ENCODE measurements around the gene S100A11. TPM values are rescaled to one million over a fixed set of nuclear protein-coding genes. Genes with fewer than 3 reads are reported as not detected.
A peak's percentile ranks its signal among the peaks of the same experiment; 100 is the strongest.
"Not testable (repeated sequence)": the region's sequence is repeated elsewhere in the genome, so short reads cannot be mapped to it uniquely, and the experiment has no call there.

The S100A11 gene
- total RNA-seq, result 1,471 TPM

GRCh38 chr1:152036267-152037216, at the start of gene S100A11:
Gene S100A11 (minus strand): TSS chr1:152037004. CDS start chr1:152036915, 89 bp downstream.
- peak; percentile 92 for DNase-seq (ENCODE audit: low spot score)

- no peak for DNase-seq (ENCODE audit: low spot score)
These were observed 48.0 kb upstream of the S100A11 start for GRCh38 chr1:152084853-152085252.

DNA sequence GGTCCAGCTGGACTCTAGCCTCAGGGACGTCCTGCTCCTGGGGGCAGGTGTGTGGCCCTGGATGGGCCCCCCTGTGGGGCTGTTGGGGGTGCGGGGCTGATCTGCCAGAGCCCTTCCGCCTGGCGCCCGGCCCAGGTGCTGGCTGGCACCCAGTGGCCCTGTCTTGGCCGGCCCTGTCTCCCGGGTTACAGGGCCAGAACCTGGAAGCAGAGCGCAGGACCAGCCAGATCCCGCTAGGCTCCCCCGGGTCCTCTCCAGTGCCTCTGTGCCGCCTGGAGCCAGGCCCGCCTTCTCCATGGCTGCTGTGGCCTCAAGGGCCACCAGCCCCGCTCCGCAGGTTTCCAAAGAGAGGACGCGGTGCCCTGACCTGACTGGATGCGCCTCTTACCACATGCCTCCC, 44.2 kb upstream of the S100A11 start:
- not testable (repeated sequence) for DNase-seq (ENCODE audit: low spot score)

- DNase-seq (ENCODE audit: low spot score), result not testable (repeated sequence)
These were observed 43.7 kb upstream of the S100A11 start for GRCh38 chr1:152080494-152080893.

DNA sequence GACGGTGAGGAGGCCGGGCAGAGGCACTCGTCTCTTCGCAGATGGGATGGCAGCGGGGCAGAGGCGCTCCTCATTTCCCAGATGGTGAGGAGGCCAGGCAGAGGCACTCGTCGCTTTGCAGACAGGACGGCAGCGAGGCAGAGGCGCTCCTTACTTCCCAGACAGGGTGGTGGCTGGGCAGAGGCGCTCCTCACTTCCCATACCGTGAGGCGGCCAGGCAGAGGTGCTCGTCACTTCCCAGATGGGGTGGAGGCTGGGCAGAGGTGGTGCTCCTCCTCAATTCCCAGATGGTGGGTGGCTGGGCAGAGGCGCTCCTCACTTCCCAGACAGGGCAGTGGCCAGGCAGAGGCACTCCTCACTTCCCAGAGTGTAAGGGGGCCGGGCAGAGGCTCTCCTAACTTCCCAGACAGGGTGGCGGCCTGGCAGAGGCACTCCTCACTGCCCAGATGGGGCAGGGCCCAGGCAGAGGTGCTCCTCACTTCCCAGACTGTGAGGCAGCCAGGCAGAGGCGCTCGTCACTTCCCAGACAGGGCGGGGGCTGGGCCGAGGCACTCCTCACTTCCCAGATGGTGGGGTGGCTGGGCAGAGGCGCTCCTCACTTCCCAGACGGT, 42.1 kb upstream of the S100A11 start:
- no peak for DNase-seq (ENCODE audit: low spot score)

DNA sequence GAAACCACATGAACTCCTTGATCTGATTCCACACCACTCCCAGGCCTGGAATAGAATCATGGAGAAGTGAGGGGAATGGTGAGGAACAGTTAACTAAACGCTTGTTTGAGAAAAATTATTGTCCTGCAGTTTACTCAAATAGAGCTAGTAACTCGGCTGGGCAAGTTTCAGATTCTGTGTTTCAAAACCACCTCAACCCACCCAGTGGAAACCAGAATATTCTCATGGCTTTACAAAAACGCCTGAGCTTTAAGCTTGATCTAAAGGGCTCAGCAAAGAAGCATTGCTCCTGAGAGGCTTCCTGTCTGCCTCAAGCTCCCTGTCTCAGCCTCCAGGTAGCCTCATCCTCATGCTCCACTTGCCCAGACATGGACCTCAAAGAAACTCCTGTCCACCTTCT, 35.5 kb upstream of the S100A11 start:
- DNase-seq (ENCODE audit: low spot score), result no peak

GRCh38 chr1:152071123-152071522, 34.3 kb upstream of the S100A11 start:
- no peak for DNase-seq (ENCODE audit: low spot score)

DNA sequence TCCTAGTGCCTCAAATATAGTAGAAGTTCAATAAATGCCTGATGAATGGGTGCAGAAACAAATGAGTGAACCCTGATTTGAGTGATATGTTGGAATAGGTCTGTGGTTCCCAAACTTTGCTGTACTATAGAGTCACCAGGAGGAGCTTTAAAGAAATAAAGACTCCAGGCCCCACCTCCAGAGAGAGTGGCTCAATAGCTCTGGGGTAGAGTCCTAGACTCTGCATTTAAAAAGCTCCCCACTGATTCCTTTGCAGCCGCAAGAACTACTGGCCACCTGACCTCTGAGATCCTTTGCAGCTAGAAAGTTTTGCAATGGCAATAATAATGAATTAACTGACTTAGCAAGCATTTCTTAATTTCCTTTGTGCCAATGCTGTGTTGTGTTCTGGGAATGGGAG, 31.1 kb upstream of the S100A11 start:
- no peak for DNase-seq (ENCODE audit: low spot score)

DNA sequence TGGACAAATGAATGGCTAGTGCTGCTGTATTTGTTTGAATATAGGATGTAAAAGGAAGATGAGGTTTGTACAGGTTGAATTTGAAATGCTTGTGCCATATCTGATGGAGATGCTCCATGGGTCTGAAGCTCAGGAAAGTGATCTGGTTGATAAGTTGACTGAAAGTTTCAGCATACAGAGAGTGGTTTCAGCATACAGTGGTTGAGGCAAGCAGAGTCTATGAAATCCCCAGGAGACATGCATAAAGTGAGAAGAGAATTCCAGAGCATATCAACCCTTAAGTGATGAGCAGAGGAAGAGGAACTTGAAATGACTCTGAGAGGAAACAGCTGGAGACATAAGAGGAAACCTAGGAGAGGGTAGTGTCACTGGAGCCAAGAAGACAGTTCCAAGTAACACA, 30.3 kb upstream of the S100A11 start:
- DNase-seq (ENCODE audit: low spot score), result no peak

DNA sequence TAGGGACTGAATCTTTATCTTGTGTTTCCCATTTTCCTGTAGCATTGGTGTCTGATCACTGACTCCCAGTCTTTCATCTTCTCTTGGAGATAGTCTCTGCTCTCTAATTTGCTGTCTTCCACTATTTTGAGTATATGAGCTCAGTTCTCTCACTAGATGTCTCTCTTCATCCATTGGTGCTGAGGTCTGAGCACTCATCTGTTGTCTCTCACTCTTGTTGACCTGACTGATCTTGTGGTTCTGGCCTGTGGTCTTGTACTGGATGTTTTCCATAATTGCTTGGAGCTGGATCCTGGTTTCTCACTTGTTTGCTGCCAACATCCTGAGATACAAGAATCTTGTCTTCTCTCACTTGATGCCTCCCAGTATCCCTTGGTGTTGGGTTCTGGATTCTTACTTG, 25.1 kb upstream of the S100A11 start:
- no peak for DNase-seq (ENCODE audit: low spot score)

DNA sequence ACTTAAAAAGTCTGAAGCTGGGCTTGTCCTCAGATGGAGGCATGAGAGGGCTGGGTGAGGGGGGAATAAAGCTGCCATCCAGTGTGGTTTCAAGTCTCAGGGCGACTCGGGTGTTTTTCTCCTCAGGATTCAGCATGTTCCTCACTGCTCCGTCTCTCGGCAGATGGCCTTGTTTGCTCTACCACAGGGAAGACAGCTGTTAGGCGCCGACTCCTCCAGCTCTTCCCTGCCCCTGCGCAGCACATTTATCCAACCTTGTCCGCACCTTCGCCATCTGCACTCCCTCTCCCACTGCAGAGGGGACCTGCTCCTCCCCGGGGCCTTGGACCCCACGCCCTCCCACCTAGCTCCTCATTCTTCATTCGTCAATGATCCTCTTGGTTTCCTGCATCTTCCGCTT, 16.6 kb upstream of the S100A11 start:
- DNase-seq (ENCODE audit: low spot score), result no peak

- DNase-seq (ENCODE audit: low spot score), result peak; percentile 90
These were observed 15.8 kb upstream of the S100A11 start for GRCh38 chr1:152052606-152053005.

DNA sequence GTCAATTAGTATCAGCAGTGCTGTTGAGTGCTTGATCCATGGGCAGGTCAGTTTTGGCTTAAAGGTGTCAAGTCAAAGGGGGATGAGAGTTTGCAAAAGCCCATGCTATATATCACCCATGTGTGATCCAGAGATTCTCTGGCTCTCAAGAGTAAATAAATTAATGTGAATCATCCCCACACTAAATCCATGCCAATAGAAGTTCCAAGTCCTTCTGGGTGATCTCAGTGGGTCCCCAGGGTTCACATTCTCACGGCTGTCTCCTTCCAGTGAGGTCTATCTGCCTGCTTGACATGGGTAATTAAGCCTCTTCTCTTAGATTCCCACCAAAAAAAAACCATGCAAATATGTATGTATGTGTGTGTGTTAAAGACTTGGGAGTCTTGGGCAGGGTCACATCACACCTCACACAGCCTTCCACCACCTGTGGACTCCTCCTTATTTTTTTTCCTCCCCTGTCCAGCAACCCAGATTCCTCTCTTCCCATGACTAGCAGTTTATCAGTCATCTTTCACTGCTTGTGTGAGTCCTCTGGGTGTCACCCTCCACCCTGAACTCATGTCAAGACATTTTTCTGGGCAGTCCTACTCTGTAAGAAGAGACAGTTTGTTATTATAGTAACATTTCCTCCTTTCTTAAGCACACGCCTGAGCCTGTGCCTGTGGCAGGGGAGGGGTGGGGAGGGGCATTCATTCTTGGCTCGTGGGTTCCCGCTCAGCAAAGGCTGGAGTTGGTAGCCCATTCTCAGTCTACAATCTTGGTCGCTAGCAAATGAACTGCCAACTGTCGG, 14.3 kb upstream of the S100A11 start:
- peak; percentile 67 for DNase-seq (ENCODE audit: low spot score)

DNA sequence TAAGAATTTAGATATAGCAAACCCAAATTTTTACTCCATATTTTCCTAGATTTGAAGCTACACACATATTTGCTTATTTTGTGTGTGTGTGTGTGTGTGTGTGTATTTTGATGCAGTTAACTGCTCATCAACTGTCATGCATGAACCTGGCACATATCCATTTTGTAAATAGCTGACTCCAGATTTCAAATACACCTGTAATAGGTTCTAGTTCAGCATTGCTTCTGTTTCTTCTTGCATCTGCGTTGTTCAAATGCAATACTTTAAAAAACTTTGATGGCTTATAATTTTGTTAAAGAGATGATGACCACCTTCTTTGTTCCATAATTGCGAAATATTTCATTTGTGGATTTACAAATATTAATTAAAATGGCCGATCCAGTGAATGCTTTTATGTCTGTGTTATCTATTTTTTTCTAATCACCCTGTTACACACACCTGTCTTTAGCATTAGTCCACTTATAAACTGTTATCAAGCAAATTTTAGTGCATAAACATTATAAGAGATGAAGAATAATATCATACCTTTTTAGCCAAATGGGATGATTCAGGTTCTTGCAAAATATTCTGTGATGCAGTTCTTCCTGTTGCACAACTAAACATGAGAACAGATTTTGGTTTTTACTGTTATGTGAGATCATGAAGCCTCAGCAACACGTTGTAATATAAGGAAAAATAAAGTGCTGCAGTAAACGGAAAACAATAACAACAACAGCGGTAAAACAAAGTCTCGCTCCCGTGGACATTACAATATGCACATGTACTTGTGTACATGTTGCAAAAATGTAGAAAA, 12.7 kb upstream of the S100A11 start:
- DNase-seq (ENCODE audit: low spot score), result no peak

- peak; percentile 89 for DNase-seq (ENCODE audit: low spot score)
These were observed 11.7 kb upstream of the S100A11 start for GRCh38 chr1:152048416-152049009.

DNA sequence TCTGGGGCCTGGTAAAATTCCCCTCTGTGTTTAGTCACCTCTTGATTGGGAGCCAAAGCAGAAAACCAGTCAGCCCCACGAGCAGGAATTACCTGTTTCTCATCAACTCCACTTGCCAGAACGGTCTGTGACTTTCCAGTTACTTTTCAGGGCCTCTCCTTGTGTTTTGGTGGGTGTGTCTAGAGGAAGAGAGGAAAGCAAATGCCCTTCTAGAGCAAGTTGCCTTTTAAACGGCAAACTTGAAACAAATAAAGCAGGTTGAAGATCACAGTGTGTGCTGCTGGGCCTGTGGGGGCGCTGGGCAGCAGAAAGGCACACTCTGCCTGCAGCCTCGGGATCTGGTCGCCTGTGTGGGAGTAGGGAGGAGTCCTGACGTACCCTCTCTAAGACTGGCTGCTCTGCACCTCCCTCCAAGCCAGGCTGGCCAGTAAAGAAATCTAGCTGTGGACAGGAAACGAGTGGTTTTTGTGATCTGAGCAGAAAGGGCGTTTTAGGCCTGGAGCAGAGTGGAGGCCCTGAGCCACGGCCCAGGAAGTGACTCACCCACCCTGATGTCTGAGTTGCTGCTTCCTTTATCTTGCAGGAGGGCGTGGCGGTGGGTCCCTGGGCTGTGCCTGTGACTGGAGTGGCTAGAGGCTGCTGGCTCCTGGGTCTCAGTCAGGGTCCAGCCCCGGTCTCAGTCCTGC, 11.1 kb upstream of the S100A11 start:
- DNase-seq (ENCODE audit: low spot score), result peak; percentile 92

DNA sequence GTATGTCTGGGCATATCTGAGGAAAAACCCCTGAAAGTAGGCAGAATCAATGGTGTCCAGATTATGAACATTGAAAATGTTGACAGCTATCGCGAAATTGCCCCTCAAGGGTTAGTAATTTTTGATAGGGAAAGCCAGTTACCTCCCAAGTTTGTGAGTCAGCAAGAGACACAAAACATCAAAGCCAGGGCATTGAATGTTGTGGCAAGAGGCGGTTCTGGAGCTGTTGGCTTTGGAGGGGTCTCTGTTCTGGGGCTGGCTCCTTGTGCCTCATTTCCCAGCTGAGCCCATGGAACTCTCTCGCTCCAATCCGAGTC, 10.6 kb upstream of the S100A11 start:
- no peak for DNase-seq (ENCODE audit: low spot score)

DNA sequence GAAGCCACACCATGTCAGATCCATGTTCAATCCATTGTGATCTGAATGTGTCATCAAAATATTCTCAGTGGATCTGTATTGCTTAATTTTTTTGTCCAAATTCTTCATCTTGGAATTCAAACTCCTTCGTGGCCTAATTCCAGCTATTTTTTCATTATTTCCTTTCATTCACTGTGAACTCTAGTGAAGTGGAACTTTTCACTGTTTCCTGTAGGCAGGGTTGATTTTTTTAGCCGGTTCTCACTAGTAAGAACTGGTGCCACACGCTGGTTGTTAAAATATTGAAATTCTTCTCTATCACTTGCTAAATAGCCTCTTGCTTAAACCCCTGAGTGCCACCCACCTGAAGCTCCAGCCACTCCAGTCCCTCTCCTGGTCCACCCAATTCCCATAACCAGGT, 7.6 kb upstream of the S100A11 start:
- no peak for DNase-seq (ENCODE audit: low spot score)

- no peak for DNase-seq (ENCODE audit: low spot score)
These were observed 7.1 kb upstream of the S100A11 start for GRCh38 chr1:152043870-152044269.

GRCh38 chr1:152042030-152042429, 5.2 kb upstream of the S100A11 start:
- no peak for DNase-seq (ENCODE audit: low spot score)

- no peak for DNase-seq (ENCODE audit: low spot score)
These were observed 3.1 kb upstream of the S100A11 start for GRCh38 chr1:152039886-152040285.

Measured in ureter (tissue), 1 donor.